ENCODE results near the gene G2E3. TPM values are rescaled to one million over a fixed set of nuclear protein-coding genes. Genes with fewer than 3 reads are reported as not detected.
"Not testable (repeated sequence)": the region's sequence is repeated elsewhere in the genome, so short reads cannot be mapped to it uniquely, and the experiment has no call there.

The G2E3 gene
- total RNA-seq, 1 donor from 2014 or later: 7.6 TPM

- intact Hi-C loops (cut with micrococcal nuclease): no loop called here
- H3K9me3 ChIP-seq (replicated peaks): no peaks in the 10 kb centered on the region
- no peak overlapping the region for H3K4me3 ChIP-seq
- H3K36me3 ChIP-seq: peaks cover 3% of the 10 kb centered on the region
- H3K27ac ChIP-seq (replicated peaks): no peak overlapping the region
- no peaks in the 10 kb centered on the region for H3K27me3 ChIP-seq (ENCODE audit: low read depth)
- no peak for TF ChIP-seq CTCF (IDR thresholded peaks at IDR 0.05; ENCODE audit: borderline replicate concordance)
- peaks cover 59% of the 10 kb centered on the region for H3K4me1 ChIP-seq
- DNase-seq: no peak
These were observed 66.6 kb downstream of the G2E3 start for GRCh38 chr14:30625533-30625932.

GRCh38 chr14:30629432-30629831 lies 70.5 kb downstream of the G2E3 start:
- intact Hi-C loops (cut with micrococcal nuclease); H3K27me3 ChIP-seq (ENCODE audit: low read depth); H3K27ac ChIP-seq (replicated peaks); DNase-seq; H3K9me3 ChIP-seq (replicated peaks); H3K4me3 ChIP-seq: not testable (repeated sequence)
- Histone ChIP-seq H3K4me1 (peaks cover 23% of the 10 kb centered on the region), H3K36me3 (peaks cover 35% of the 10 kb centered on the region)

GRCh38 chr14:30630248-30630647 lies 71.3 kb downstream of the G2E3 start:
- intact Hi-C loops (cut with micrococcal nuclease): no loop called here
- peaks cover 15% of the 10 kb centered on the region for H3K4me1 ChIP-seq
- no peak for DNase-seq
- no peak overlapping the region for H3K27ac ChIP-seq (replicated peaks)
- TF ChIP-seq CTCF (IDR thresholded peaks at IDR 0.05; ENCODE audit: borderline replicate concordance): no peak
- H3K36me3 ChIP-seq: peaks cover 43% of the 10 kb centered on the region
- no peak overlapping the region for H3K4me3 ChIP-seq
- H3K27me3 ChIP-seq (ENCODE audit: low read depth): no peaks in the 10 kb centered on the region
- no peaks in the 10 kb centered on the region for H3K9me3 ChIP-seq (replicated peaks)

- Histone ChIP-seq H3K9me3 (replicated peaks) (no peaks in the 10 kb centered on the region), H3K4me1 (no peaks in the 10 kb centered on the region), H3K36me3 (peaks cover 54% of the 10 kb centered on the region), H3K27ac (replicated peaks) (no peak overlapping the region), H3K27me3 (ENCODE audit: low read depth) (no peaks in the 10 kb centered on the region), H3K4me3 (no peak overlapping the region)
- intact Hi-C loops (cut with micrococcal nuclease): no loop called here
- DNase-seq: no peak
- TF ChIP-seq CTCF (IDR thresholded peaks at IDR 0.05; ENCODE audit: borderline replicate concordance): no peak
These were observed 73.8 kb downstream of the G2E3 start for GRCh38 chr14:30632730-30633129.

GRCh38 chr14:30638926-30639325 lies 80.0 kb downstream of the G2E3 start:
- no peak overlapping the region for H3K4me3 ChIP-seq
- no peak for TF ChIP-seq CTCF (IDR thresholded peaks at IDR 0.05; ENCODE audit: borderline replicate concordance)
- H3K27ac ChIP-seq (replicated peaks): no peak overlapping the region
- no peaks in the 10 kb centered on the region for H3K9me3 ChIP-seq (replicated peaks)
- no peaks in the 10 kb centered on the region for H3K4me1 ChIP-seq
- H3K27me3 ChIP-seq (ENCODE audit: low read depth): no peaks in the 10 kb centered on the region
- H3K36me3 ChIP-seq: peaks cover 79% of the 10 kb centered on the region
- intact Hi-C loops (cut with micrococcal nuclease): no loop called here
- DNase-seq: no peak

- TF ChIP-seq CTCF (IDR thresholded peaks at IDR 0.05; ENCODE audit: borderline replicate concordance): no peak
- DNase-seq: no peak
- peaks cover 83% of the 10 kb centered on the region for H3K36me3 ChIP-seq
- intact Hi-C loops (cut with micrococcal nuclease): no loop called here
- no peak overlapping the region for H3K27ac ChIP-seq (replicated peaks)
- H3K27me3 ChIP-seq (ENCODE audit: low read depth): no peaks in the 10 kb centered on the region
- H3K9me3 ChIP-seq (replicated peaks): peaks cover 20% of the 10 kb centered on the region
- H3K4me1 ChIP-seq: no peaks in the 10 kb centered on the region
- no peak overlapping the region for H3K4me3 ChIP-seq
These were observed 82.2 kb downstream of the G2E3 start for GRCh38 chr14:30641207-30641606.

GRCh38 chr14:30644462-30644861 lies 85.5 kb downstream of the G2E3 start:
- H3K27ac ChIP-seq (replicated peaks); H3K4me1 ChIP-seq; H3K4me3 ChIP-seq; intact Hi-C loops (cut with micrococcal nuclease); H3K27me3 ChIP-seq (ENCODE audit: low read depth); DNase-seq: not testable (repeated sequence)
- H3K36me3 ChIP-seq: peaks cover 63% of the 10 kb centered on the region
- peaks cover 20% of the 10 kb centered on the region for H3K9me3 ChIP-seq (replicated peaks)

All from left ventricle myocardium inferior (tissue), 1 donor.